Gastrocnemius medialis (tissue), 4 donors: ENCODE data around the gene EED. TPM values are rescaled to one million over a fixed set of nuclear protein-coding genes. Genes with fewer than 3 reads are reported as not detected.

Source experiments
- ATAC-seq, 2 donors: fragments of 150-250 bp; one replicate each; pipeline ENCODE4 v1.9.1; 2016
- DNase-seq, 2 donors: peaks; one replicate each; pipeline ENCODE4 v3.0.0-alpha.2; 2019
- H3K27ac ChIP-seq, 4 donors: fragments of 200-600 bp; sonication (generic); 1 replicate in 1 of 4; 2 replicates in 3 of 4; pipeline ENCODE4 v1.5.1; 2016 to 2018; ENCODE audit warnings: mild to moderate bottlenecking in 2 of 4, moderate library complexity in 1 of 4
- H3K27me3 ChIP-seq, 3 donors: fragments of 200-600 bp; sonication (generic) in 2 of 3; 1 replicate in 1 of 3; 2 replicates in 2 of 3; pipeline versions ENCODE4 v1.5.1 to v1.6.0; 2016 to 2019; ENCODE audit warnings: mild to moderate bottlenecking in 1 of 3, moderate library complexity in 1 of 3
- H3K36me3 ChIP-seq, 2 donors: fragments of 200-600 bp; sonication (generic) in 1 of 2; one replicate each; pipeline ENCODE4 v1.5.1; 2017 to 2018
- H3K4me1 ChIP-seq, 2 donors: fragments of 200-600 bp; sonication (generic) in 1 of 2; one replicate each; pipeline ENCODE4 v1.5.1; 2016 to 2017; ENCODE audit warnings: mild to moderate bottlenecking in 2 of 2
- H3K4me3 ChIP-seq, 4 donors: fragments of 200-600 bp; sonication (generic) in 3 of 4; 1 replicate in 1 of 4; 2 replicates in 3 of 4; pipeline ENCODE4 v1.5.1; 2016 to 2019; ENCODE audit warnings: mild to moderate bottlenecking in 2 of 4
- H3K9me3 ChIP-seq, 3 donors: fragments of 200-600 bp; sonication (generic) in 2 of 3; 1 replicate in 1 of 3; 2 replicates in 2 of 3; pipeline ENCODE4 v1.5.1; 2016 to 2019
- CTCF ChIP-seq, 5 experiments: fragments of 450-650 bp in 3 of 5; fragments of 200-600 bp in 2 of 5; sonication (generic) in 2 of 5; IDR thresholded peaks in 4 of 5; conservative IDR thresholded peaks in 1 of 5; 1 replicate in 4 of 5; 2 replicates in 1 of 5; pipeline ENCODE4 v1.5.1; 2016 to 2019; ENCODE audit warnings: antibody characterized with exemption in 5 of 5, mild to moderate bottlenecking in 3 of 5, moderate library complexity in 3 of 5
- POLR2A ChIP-seq, 2 donors: fragments of 450-650 bp; IDR thresholded peaks; one replicate each; pipeline ENCODE4 v1.6.1; 2017; ENCODE audit warnings: antibody characterized with exemption in 2 of 2, mild to moderate bottlenecking in 2 of 2, moderate library complexity in 2 of 2
- in situ Hi-C, 4 donors: fragments of 200-750 bp; cut with MboI; loops; one replicate each; pipeline versions ENCODE4 v1.15.0 to v1.8.0; 2017; ENCODE audit warnings: low sequenced_read_pairs in 4 of 4
- intact Hi-C: fragments of 100-400 bp; cut with DNase I; formaldehyde crosslinking; loops from one replicate; pipeline ENCODE4 v1.15.1; 2023; ENCODE audit warnings: low total_unique reads
- total RNA-seq, 4 donors: library from RNA; depleted of rRNA; stranded (reverse); fragments of >200 nt; gene quantifications; one replicate each; pipeline versions ENCODE4 v1.1.0 to v1.2.3, GENCODE V29; 2016

Gene EED
- total RNA-seq, 4 donors from 2014 or later, result 5.2 to 12.1 (median 8.5) TPM

DNA sequence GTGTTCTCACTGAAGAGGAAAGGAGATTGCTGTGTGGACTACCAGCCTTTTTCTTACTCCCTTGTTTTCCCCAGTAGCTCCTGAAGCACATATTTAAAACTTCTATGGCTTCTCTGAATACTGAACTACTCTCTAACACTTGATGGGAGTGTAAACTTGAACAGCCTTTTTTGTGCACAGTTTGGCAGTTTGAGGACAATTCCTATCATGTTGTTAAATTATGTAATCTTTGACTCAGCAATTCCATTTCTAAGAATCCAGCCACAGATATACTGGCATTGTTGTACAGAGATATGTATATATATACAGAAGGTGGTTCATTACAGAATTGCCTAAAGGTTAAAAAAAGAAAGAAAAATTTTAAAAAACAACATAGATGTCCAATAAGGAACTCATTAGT lies 47.1 kb upstream of the EED start:
- ATAC-seq, result no peak
- intact Hi-C loops, result no loop called here
- Histone ChIP-seq H3K4me3 (no peak overlapping the region), H3K4me1 (peaks cover 8 to 12% of the 10 kb centered on the region in 2 donors), H3K36me3 (no peaks in the 10 kb centered on the region), H3K9me3 (no peaks in the 10 kb centered on the region), H3K27me3 (no peaks in the 10 kb centered on the region), H3K27ac (no peak overlapping the region)
- no peak for TF ChIP-seq CTCF (IDR thresholded peaks at IDR 0.05 in 4 of 5, conservative IDR thresholded peaks at IDR 0.05 in 1 of 5)
- no peak for TF ChIP-seq POLR2A (IDR thresholded peaks at IDR 0.05)
- DNase-seq, result no peak
- in situ Hi-C loops, result loop anchor here in 1 of 4 donors (10.0 kb wide), 1 partner anchor 153 kb away; no protein-coding TSS in a partner anchor

- Histone ChIP-seq H3K4me3 (no peak overlapping the region), H3K36me3 (no peaks in the 10 kb centered on the region), H3K9me3 (no peaks in the 10 kb centered on the region), H3K27ac (no peak overlapping the region), H3K27me3 (no peaks in the 10 kb centered on the region), H3K4me1 (peaks cover 2 to 6% of the 10 kb centered on the region in 2 donors)
- no peak for TF ChIP-seq CTCF (IDR thresholded peaks at IDR 0.05 in 4 of 5, conservative IDR thresholded peaks at IDR 0.05 in 1 of 5)
- no peak for TF ChIP-seq POLR2A (IDR thresholded peaks at IDR 0.05)
- no peak for DNase-seq
- no peak for ATAC-seq
- intact Hi-C loops (no loop called here), in situ Hi-C loops (loop anchor here in 1 of 4 donors (10.0 kb wide), 1 partner anchor 153 kb away; no protein-coding TSS in a partner anchor)
These were observed 46.4 kb upstream of the EED start for GRCh38 chr11:86198139-86198538.

DNA sequence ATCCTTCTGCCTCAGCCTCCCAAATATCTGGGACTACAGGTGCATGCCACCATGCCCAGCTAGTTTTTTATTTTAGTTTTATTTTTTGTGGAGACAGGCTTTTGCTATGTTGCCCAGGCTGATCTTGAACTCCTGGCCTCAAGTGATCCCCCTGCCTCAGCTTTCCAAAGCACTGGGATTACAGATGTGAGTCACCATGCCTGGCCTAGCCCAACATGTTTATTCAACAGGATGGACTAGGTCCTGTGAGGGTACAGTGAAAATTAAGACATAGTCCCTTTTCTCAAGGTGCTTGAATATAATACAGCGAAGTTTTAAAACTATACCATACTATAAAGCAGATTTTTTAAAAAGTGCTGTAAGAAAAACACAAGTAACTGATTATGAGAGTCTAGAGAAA lies 45.2 kb upstream of the EED start:
- in situ Hi-C loops, result loop anchor here in 1 of 4 donors (10.0 kb wide), 1 partner anchor 155 kb away; no protein-coding TSS in a partner anchor
- no peaks in the 10 kb centered on the region for H3K4me1 ChIP-seq
- ATAC-seq (no peak), DNase-seq (no peak)
- no peaks in the 10 kb centered on the region for H3K27me3 ChIP-seq
- intact Hi-C loops, result no loop called here
- TF ChIP-seq CTCF (IDR thresholded peaks at IDR 0.05 in 4 of 5, conservative IDR thresholded peaks at IDR 0.05 in 1 of 5), result no peak
- no peak for TF ChIP-seq POLR2A (IDR thresholded peaks at IDR 0.05)
- no peak overlapping the region for H3K27ac ChIP-seq
- H3K36me3 ChIP-seq, result no peaks in the 10 kb centered on the region
- no peaks in the 10 kb centered on the region for H3K9me3 ChIP-seq
- H3K4me3 ChIP-seq, result no peak overlapping the region

DNA sequence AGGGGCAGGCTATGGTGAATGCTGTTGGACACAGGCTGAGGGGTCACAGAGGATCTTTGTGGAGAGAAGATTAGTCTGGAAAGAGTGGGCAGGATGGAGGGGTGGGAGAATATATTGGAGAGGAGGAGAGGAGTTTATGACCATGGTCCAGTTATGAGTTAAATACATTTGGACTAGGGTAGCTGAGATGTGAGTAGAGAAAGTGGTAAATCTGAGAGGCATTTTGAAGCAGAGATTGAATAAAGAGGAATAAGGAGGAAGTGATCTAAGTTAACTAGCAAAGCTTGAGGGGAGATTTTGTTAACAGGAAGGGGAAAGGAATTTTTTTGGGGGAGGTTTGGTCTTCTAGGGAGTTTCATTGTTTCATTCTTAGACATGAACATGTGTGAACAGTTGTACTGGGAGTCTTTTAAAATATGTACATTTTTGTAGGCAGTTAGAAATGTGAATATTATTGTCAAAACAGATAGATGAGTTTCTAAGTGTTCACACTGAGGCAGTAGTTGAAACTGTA lies 43.1 kb upstream of the EED start:
- H3K4me3 ChIP-seq, result no peak overlapping the region
- no peak overlapping the region for H3K27ac ChIP-seq
- intact Hi-C loops (no loop called here), in situ Hi-C loops (loop anchor here in 1 of 4 donors (10.0 kb wide), 1 partner anchor 157 kb away; no protein-coding TSS in a partner anchor)
- H3K36me3 ChIP-seq, result no peaks in the 10 kb centered on the region
- no peak for ATAC-seq
- no peak for DNase-seq
- no peaks in the 10 kb centered on the region for H3K27me3 ChIP-seq
- H3K9me3 ChIP-seq, result no peaks in the 10 kb centered on the region
- no peaks in the 10 kb centered on the region for H3K4me1 ChIP-seq
- TF ChIP-seq POLR2A (IDR thresholded peaks at IDR 0.05) (no peak), CTCF (IDR thresholded peaks at IDR 0.05 in 4 of 5, conservative IDR thresholded peaks at IDR 0.05 in 1 of 5) (no peak)

DNA sequence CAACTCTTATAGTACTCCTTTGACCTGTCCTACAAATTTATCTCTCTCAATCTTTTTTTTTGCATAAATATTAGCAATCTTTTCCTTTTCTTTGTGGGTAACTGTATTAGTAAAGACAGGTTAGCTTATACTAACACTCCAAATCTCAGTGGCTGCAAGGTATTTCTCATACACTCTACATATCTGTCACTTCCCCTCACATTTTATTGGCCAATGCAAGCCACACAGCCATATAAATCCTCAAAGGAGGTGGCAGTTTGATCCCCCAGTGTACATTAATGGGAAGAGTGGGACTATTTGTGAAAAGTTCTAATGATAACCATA lies 42.6 kb upstream of the EED start:
- in situ Hi-C loops (loop anchor here in 1 of 4 donors (10.0 kb wide), 1 partner anchor 157 kb away; no protein-coding TSS in a partner anchor), intact Hi-C loops (no loop called here)
- Histone ChIP-seq H3K4me3 (peak overlapping the region in 3 of 4 donors; percentile 41 to 46 (median 46)), H3K27me3 (no peaks in the 10 kb centered on the region), H3K4me1 (no peaks in the 10 kb centered on the region), H3K9me3 (no peaks in the 10 kb centered on the region), H3K27ac (peak overlapping the region in 3 of 4 donors; percentile 22 to 48 (median 43)), H3K36me3 (no peaks in the 10 kb centered on the region)
- ATAC-seq (no peak), DNase-seq (no peak)
- TF ChIP-seq POLR2A (IDR thresholded peaks at IDR 0.05) (no peak), CTCF (IDR thresholded peaks at IDR 0.05 in 4 of 5, conservative IDR thresholded peaks at IDR 0.05 in 1 of 5) (no peak)
